Natural killer cell (primary cell): ENCODE data around the gene PDCD6IP. TPM values are rescaled to one million over a fixed set of nuclear protein-coding genes. Genes with fewer than 3 reads are reported as not detected.

Experiments used
- ATAC-seq, 3 donors: fragments of 150-1000 bp in 2 of 3; fragments of 200-7000 bp in 1 of 3; cut with Tn5 transposase; 1 replicate in 1 of 3; 2 replicates in 2 of 3; pipeline ENCODE4 v1.10.0; 2021; ENCODE audit warnings: mild to moderate bottlenecking in 2 of 3, moderate library complexity in 2 of 3
- DNase-seq, 2 donors: peaks; one replicate each; pipeline versions ENCODE4 v3.0.0 to v3.0.0-alpha.2; 2013 to 2021; ENCODE audit warnings: mixed read lengths in 1 of 2
- H3K27ac ChIP-seq: one replicate; pipeline ENCODE4 v1.5.1; 2013; ENCODE audit warnings: mild to moderate bottlenecking, low read length
- H3K27me3 ChIP-seq: one replicate; pipeline ENCODE4 v1.6.1; 2013; ENCODE audit warnings: low read length; ENCODE audit not compliant: control insufficient read depth, insufficient read depth
- H3K36me3 ChIP-seq: one replicate; pipeline ENCODE4 v1.6.1; 2013; ENCODE audit warnings: low read length; ENCODE audit not compliant: control insufficient read depth, insufficient read depth
- H3K4me1 ChIP-seq: one replicate; pipeline ENCODE4 v1.6.1; 2013; ENCODE audit warnings: low read length; ENCODE audit not compliant: control insufficient read depth, insufficient read depth
- H3K4me3 ChIP-seq: one replicate; pipeline ENCODE4 v1.5.1; 2013; ENCODE audit warnings: low read length
- H3K9me3 ChIP-seq: one replicate; pipeline ENCODE4 v1.6.1; 2013; ENCODE audit warnings: low read length; ENCODE audit not compliant: control insufficient read depth, insufficient read depth
- H3K27ac Mint-ChIP-seq, 2 donors: one replicate each; pipeline ENCODE4 v1.8.0; 2022; ENCODE audit warnings: mild to moderate bottlenecking in 2 of 2, mixed read lengths in 2 of 2, moderate library complexity in 1 of 2
- H3K27me3 Mint-ChIP-seq, 2 donors: one replicate each; pipeline ENCODE4 v1.8.0; 2022; ENCODE audit warnings: low read depth in 2 of 2, mixed read lengths in 2 of 2
- H3K36me3 Mint-ChIP-seq: one replicate; pipeline ENCODE4 v1.8.0; 2022; ENCODE audit warnings: mixed read lengths
- H3K4me1 Mint-ChIP-seq, 2 donors: one replicate each; pipeline ENCODE4 v1.8.0; 2022; ENCODE audit warnings: mixed read lengths in 2 of 2
- H3K4me3 Mint-ChIP-seq: one replicate; pipeline ENCODE4 v1.8.0; 2022; ENCODE audit warnings: mild to moderate bottlenecking, moderate library complexity, mixed read lengths
- H3K9me3 Mint-ChIP-seq, 2 donors: one replicate each; pipeline ENCODE4 v1.8.0; 2022; ENCODE audit warnings: mixed read lengths in 2 of 2
- CTCF ChIP-seq: fragments of 200-600 bp; IDR thresholded peaks from one replicate; pipeline ENCODE4 v1.8.0; 2022; ENCODE audit warnings: antibody characterized with exemption
- WGBS: methylation state at CpG from one replicate; pipeline ENCODE4 v1.1.7; 2013; ENCODE audit warnings: missing lambda C conversion rate; ENCODE audit not compliant: insufficient coverage; 5-methylcytosine and 5-hydroxymethylcytosine counted together
- intact Hi-C: fragments of 100-400 bp; cut with micrococcal nuclease; formaldehyde crosslinking; loops from one replicate; pipeline ENCODE4 v1.14.2; 2022
- total RNA-seq, 4 donors: library from RNA; stranded (reverse); fragments of 120-200 nt in 1 of 4; gene quantifications; one replicate each; pipeline versions ENCODE4 v1.2.3 to v1.2.4, GENCODE V29; 2013 to 2022

PDCD6IP gene
- total RNA-seq, 3 donors from 2014 or later (not counting 1 experiment from before 2014, with no cell fraction given): 170 to 182 (median 179) TPM

- intact Hi-C loops: no loop called here
Observed at GRCh38 chr3:33887478-33887877, 89.0 kb downstream of the PDCD6IP start.

GRCh38 chr3:33889394-33890039 is 91.1 kb downstream of the PDCD6IP start:
- Histone ChIP-seq H3K9me3 (no peaks in the 10 kb centered on the region), H3K27me3 (no peaks in the 10 kb centered on the region), H3K4me1 (no peaks in the 10 kb centered on the region), H3K27ac (no peak overlapping the region), H3K36me3 (no peaks in the 10 kb centered on the region), H3K4me3 (no peak overlapping the region)
- 86% methylated on average over 3 of the region's 3 CpGs for WGBS
- no peaks in the 10 kb centered on the region for H3K4me1 Mint-ChIP-seq
- DNase-seq: no peak
- no peak for ATAC-seq
- no peaks in the 10 kb centered on the region for H3K36me3 Mint-ChIP-seq
- H3K4me3 Mint-ChIP-seq: no peak overlapping the region
- H3K27me3 Mint-ChIP-seq: no peaks in the 10 kb centered on the region
- intact Hi-C loops: no loop called here
- no peak overlapping the region for H3K27ac Mint-ChIP-seq
- no peaks in the 10 kb centered on the region for H3K9me3 Mint-ChIP-seq
- TF ChIP-seq CTCF: no peak

More at GRCh38 chr3:33887478-33887877, 89.0 kb downstream of the PDCD6IP start:
- TF ChIP-seq CTCF: no peak
- Histone ChIP-seq H3K27ac (no peak overlapping the region), H3K36me3 (no peaks in the 10 kb centered on the region), H3K27me3 (no peaks in the 10 kb centered on the region), H3K9me3 (no peaks in the 10 kb centered on the region), H3K4me3 (no peak overlapping the region), H3K4me1 (peaks cover 6% of the 10 kb centered on the region)
- Mint-ChIP-seq H3K9me3 (no peaks in the 10 kb centered on the region), H3K27ac (no peak overlapping the region), H3K4me3 (no peak overlapping the region), H3K4me1 (no peaks in the 10 kb centered on the region), H3K36me3 (no peaks in the 10 kb centered on the region), H3K27me3 (no peaks in the 10 kb centered on the region)
- DNase-seq (no peak), ATAC-seq (no peak)
- WGBS: 93% methylated on average over 1 of the region's 1 CpG

- intact Hi-C loops: no loop called here
- Mint-ChIP-seq H3K9me3 (no peaks in the 10 kb centered on the region), H3K4me3 (no peak overlapping the region), H3K36me3 (no peaks in the 10 kb centered on the region), H3K27me3 (peaks cover 0 to 3% of the 10 kb centered on the region in 2 donors), H3K4me1 (no peaks in the 10 kb centered on the region), H3K27ac (no peak overlapping the region)
- H3K27me3 ChIP-seq: no peaks in the 10 kb centered on the region
- no CpG with 5 or more reads among the region's 1 CpG for WGBS
- H3K9me3 ChIP-seq: no peaks in the 10 kb centered on the region
- H3K36me3 ChIP-seq: no peaks in the 10 kb centered on the region
- H3K4me3 ChIP-seq: no peak overlapping the region
- ATAC-seq: no peak
- H3K27ac ChIP-seq: no peak overlapping the region
- no peak for DNase-seq
- no peak for TF ChIP-seq CTCF
- no peaks in the 10 kb centered on the region for H3K4me1 ChIP-seq
Observed at GRCh38 chr3:33892655-33893054, 94.2 kb downstream of the PDCD6IP start.

- no peaks in the 10 kb centered on the region for H3K4me1 ChIP-seq
- Mint-ChIP-seq H3K4me3 (no peak overlapping the region), H3K27ac (no peak overlapping the region), H3K9me3 (no peaks in the 10 kb centered on the region), H3K36me3 (no peaks in the 10 kb centered on the region), H3K4me1 (no peaks in the 10 kb centered on the region), H3K27me3 (peaks cover 0 to 3% of the 10 kb centered on the region in 2 donors)
- intact Hi-C loops: no loop called here
- no peak for ATAC-seq
- H3K27ac ChIP-seq: no peak overlapping the region
- H3K9me3 ChIP-seq: no peaks in the 10 kb centered on the region
- no peak for TF ChIP-seq CTCF
- DNase-seq: no peak
- H3K36me3 ChIP-seq: no peaks in the 10 kb centered on the region
- no peak overlapping the region for H3K4me3 ChIP-seq
- no peaks in the 10 kb centered on the region for H3K27me3 ChIP-seq
Observed at GRCh38 chr3:33895658-33896057, 97.2 kb downstream of the PDCD6IP start.
